GM19193 (cell line): ENCODE measurements around the gene IFT80.

ENCODE experiments used
- POLR2A ChIP-seq: IDR thresholded peaks from 4 replicates; pipeline ENCODE4 v1.6.1; 2011; ENCODE audit not compliant: insufficient read depth, insufficient read length; ENCODE audit errors: extremely low read depth

Gene IFT80

GRCh38 chr3:160221019-160221418 lies 178.0 kb downstream of the IFT80 start:
- no peak for TF ChIP-seq POLR2A

- TF ChIP-seq POLR2A: no peak
Measured at GRCh38 chr3:160220038-160220437, 179.0 kb downstream of the IFT80 start.

- no peak for TF ChIP-seq POLR2A
Measured at GRCh38 chr3:160218136-160218535, 180.9 kb downstream of the IFT80 start.

- TF ChIP-seq POLR2A: no peak
Measured at GRCh38 chr3:160217675-160218074, 181.3 kb downstream of the IFT80 start.

- no peak for TF ChIP-seq POLR2A
Measured at GRCh38 chr3:160213191-160213590, 185.8 kb downstream of the IFT80 start.

- no peak for TF ChIP-seq POLR2A
Measured at GRCh38 chr3:160210799-160211221, 188.2 kb downstream of the IFT80 start.

GRCh38 chr3:160210341-160210740 lies 188.7 kb downstream of the IFT80 start:
- TF ChIP-seq POLR2A: no peak
